Fibroblast of skin of right biceps (primary cell): Measurements from ENCODE around the gene RYR1.
"Not testable (repeated sequence)": the region's sequence is repeated elsewhere in the genome, so short reads cannot be mapped to it uniquely, and the experiment has no call there.

ENCODE experiments used
- DNase-seq: peaks from one replicate; pipeline ENCODE4 v3.0.0-alpha.2; 2013

Gene RYR1

DNA sequence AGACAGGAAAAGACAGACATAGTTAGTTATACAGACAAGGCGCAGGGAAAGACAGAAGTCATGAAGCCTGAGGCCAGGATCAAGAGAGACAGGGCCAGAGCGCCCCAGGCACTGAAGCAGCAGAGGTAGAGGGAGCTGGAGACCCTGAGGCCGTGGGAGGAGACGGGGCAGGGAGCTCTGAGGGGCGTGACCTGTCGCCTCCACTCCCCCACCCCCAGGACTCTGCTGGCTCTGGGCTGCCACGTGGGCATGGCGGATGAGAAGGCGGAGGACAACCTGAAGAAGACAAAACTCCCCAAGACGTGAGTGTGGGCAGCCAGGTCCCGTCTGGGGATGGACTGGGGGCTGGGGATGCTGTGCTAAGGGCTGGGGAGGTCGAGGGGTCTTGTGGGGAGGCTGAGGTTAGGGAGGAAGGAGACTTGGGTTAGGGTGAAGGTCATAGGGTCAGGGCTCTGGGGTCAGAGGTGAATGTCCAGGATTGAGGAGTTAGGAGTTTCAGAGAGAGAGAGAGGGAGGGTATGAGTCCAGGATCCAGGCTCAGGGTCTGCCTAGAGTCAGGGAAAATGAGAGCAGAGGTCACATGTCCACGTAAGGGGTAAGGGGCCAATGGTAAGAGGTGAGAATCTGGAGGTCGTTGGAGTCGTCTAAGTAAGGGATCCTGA lies 31.1 kb downstream of the RYR1 start:
- DNase-seq: no peak

GRCh38 chr19:38466050-38466449 lies 32.6 kb downstream of the RYR1 start:
- DNase-seq: no peak

GRCh38 chr19:38467541-38468525 lies 34.3 kb downstream of the RYR1 start:
- DNase-seq: no peak

DNA sequence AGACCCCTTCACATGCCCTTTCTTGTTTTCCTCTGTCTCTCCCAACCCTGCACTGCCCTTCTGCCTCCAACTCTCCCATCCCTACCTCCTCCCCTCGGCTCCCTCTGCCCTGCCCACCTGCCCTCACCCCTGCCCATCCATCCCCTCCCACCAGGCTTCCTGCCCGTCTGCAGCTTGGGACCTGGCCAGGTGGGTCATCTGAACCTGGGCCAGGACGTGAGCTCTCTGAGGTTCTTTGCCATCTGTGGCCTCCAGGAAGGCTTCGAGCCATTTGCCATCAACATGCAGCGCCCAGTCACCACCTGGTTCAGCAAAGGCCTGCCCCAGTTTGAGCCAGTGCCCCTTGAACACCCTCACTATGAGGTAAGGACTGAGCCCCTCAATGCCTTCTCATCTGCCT lies 35.7 kb downstream of the RYR1 start:
- no peak for DNase-seq

DNA sequence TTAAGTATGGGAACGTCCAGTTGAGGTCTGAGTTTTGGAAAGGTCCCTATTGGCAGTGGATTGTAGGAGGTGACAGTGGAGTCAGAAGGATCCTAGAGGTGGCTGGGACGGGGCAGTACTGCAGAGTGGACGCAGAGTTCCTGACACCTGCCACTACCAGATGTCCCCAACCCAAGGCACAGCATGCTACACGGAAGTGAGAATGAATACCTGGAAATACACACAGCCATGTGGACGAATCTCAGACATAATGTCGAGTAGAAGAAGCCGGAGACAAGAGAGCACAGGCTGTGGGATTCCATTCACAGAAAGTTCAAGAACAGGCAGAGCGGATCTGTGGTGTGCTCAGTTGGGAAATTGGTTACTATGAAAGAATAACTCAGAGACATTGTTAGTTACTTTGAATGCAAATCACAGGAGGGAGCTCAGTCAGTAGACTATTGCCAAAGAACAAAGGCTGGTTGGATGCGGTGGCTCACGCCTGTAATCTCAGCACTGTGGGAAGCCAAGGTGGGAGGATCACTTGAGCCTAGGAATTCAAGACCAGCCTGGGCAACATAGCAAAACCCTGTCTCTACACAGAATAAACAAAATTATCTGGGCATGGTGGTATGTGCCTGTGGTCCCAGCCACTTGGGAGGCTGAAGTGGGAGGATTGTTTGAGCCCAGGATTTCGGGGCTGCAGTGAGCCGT lies 37.4 kb downstream of the RYR1 start:
- no peak for DNase-seq

DNA sequence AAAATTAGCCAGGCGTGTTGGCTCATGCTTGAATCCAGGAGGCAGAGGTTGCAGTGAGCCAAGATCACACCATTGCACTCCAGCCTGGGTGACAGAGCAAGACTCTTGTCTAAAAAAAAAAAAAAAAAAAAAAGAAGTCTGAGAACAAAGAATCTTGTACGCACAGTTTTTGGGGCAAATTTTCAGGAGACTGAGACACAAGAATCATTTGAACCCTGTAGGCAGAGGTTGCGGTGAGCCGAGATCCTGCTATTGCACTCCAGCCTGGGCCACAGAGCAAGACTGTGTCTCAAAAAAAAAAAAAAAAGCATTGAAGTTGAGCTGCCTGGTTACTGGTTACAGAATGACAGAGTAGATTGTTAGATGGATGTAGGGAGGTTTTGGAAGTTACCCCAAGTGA lies 39.2 kb downstream of the RYR1 start:
- not testable (repeated sequence) for DNase-seq

GRCh38 chr19:38473201-38473600 lies 39.7 kb downstream of the RYR1 start:
- DNase-seq: no peak

GRCh38 chr19:38475176-38475575 lies 41.7 kb downstream of the RYR1 start:
- no peak for DNase-seq

DNA sequence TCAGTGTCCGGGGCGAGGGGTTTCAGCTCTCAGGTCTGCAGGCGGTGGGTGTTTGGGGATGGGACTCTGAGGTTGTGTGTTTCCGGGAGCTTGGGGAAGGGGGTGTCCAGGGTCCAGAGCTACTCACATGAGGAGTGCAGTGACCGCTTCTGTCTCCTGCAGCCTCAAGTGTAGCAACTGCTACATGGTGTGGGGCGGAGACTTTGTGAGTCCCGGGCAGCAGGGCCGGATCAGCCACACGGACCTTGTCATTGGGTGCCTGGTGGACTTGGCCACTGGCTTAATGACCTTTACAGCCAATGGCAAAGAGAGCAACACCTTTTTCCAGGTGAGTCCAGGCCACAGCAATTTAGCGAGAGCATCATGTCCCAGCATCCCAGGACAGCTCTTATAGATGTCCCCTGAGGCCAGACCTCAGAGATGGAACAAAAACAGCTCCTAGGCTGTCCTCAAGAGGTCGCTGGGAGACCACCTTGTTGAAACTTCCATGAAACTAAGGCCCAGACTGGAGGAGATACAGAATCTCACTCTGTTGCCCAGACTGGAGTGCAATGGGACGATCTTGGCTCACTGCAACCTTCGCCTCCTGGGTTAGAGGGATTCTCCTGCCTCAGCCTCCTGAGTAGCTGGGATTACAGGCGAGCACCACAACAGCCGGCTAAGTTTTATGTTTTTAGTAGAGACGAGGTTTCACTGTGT lies 44.9 kb downstream of the RYR1 start:
- DNase-seq: no peak

GRCh38 chr19:38482496-38482895 lies 49.0 kb downstream of the RYR1 start:
- no peak for DNase-seq

DNA sequence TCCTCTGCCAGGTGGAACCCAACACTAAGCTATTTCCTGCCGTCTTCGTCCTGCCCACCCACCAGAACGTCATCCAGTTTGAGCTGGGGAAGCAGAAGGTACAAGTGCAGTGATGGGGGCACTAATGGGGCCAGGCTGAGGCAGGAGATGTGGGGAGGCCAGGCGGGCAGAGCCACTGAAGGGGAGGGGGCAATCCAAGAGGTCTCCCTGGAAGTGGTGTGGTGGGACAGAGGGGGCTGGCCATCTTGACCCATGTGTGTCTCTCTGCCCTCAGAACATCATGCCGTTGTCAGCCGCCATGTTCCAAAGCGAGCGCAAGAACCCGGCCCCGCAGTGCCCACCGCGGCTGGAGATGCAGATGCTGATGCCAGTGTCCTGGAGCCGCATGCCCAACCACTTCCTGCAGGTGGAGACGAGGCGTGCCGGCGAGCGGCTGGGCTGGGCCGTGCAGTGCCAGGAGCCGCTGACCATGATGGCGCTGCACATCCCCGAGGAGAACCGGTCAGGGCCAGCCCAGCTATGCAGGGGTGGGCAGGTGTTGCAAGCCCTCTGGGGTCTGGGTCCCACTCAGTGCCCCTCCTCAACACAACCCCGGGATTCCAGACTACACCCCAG lies 49.6 kb downstream of the RYR1 start:
- DNase-seq: no peak

DNA sequence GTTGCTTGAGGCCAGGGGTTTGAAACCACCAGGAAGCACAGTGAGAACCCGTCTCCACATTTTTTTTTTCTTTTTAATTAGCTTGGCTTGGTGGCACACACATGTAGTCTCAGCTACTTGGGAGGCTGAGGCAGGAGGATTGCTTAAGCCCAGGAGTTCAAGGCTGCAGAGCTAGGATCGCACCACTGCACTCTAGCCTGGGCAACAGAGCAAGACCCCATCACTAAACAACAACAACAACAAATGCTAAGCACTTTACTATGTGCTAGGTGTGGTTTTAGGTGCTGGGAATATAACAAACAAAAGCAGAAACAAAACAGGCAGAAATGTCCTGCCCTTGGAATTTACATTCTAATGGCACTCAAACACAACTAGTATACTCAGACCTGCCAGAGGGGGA lies 51.3 kb downstream of the RYR1 start:
- no peak for DNase-seq

DNA sequence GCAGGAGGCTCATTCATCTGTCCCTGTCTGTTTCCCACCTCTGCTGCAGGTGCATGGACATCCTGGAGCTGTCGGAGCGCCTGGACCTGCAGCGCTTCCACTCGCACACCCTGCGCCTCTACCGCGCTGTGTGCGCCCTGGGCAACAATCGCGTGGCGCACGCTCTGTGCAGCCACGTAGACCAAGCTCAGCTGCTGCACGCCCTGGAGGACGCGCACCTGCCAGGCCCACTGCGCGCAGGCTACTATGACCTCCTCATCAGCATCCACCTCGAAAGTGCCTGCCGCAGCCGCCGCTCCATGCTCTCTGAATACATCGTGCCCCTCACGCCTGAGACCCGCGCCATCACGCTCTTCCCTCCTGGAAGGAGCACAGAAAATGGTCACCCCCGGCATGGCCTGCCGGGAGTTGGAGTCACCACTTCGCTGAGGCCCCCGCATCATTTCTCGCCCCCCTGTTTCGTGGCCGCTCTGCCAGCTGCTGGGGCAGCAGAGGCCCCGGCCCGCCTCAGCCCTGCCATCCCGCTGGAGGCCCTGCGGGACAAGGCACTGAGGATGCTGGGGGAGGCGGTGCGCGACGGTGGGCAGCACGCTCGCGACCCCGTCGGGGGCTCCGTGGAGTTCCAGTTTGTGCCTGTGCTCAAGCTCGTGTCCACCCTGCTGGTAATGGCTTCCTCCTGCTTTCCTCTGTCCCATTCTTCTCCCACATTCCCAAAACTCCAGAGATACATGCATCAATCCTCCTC lies 52.2 kb downstream of the RYR1 start:
- no peak for DNase-seq

- DNase-seq: no peak
Measured at GRCh38 chr19:38486731-38487336, 53.3 kb downstream of the RYR1 start.

- DNase-seq: no peak
Measured at GRCh38 chr19:38488096-38488495, 54.6 kb downstream of the RYR1 start.

- no peak for DNase-seq
Measured at GRCh38 chr19:38488776-38489481, 55.4 kb downstream of the RYR1 start.

- no peak for DNase-seq
Measured at GRCh38 chr19:38490861-38491260, 57.4 kb downstream of the RYR1 start.

GRCh38 chr19:38492181-38492813 lies 58.8 kb downstream of the RYR1 start:
- no peak for DNase-seq

DNA sequence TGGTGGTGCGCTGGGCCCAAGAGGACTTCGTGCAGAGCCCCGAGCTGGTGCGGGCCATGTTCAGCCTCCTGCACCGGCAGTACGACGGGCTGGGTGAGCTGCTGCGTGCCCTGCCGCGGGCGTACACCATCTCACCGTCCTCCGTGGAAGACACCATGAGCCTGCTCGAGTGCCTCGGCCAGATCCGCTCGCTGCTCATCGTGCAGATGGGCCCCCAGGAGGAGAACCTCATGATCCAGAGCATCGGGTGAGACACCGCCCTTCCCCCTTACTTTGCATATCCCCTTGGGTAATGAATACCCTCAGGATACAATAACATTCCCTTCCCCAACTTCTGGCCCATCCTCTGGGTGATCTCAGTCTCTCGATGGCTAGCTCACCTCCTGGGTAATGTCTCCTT lies 60.9 kb downstream of the RYR1 start:
- DNase-seq: no peak

GRCh38 chr19:38495375-38495774 lies 61.9 kb downstream of the RYR1 start:
- DNase-seq: not testable (repeated sequence)
